Activated naive CD4-positive, alpha-beta T cell treated with anti-CD3 and anti-CD28 coated beads, Interleukin-2, amount 50 U/mL, for 72 hours (primary cell): ENCODE results near the gene LMOD1. TPM values are rescaled to one million over a fixed set of nuclear protein-coding genes. Genes with fewer than 3 reads are reported as not detected.
A peak's percentile ranks its signal among the peaks of the same experiment; 100 is the strongest.
"Not testable (repeated sequence)": the region's sequence is repeated elsewhere in the genome, so short reads cannot be mapped to it uniquely, and the experiment has no call there.

ENCODE experiments used
- ATAC-seq, 2 donors: fragments of 150-1000 bp; cut with Tn5 transposase; 2 replicates each; pipeline ENCODE4 v1.10.0; 2021; ENCODE audit warnings: mild to moderate bottlenecking in 2 of 2, moderate library complexity in 2 of 2
- DNase-seq, 2 donors: peaks; one replicate each; pipeline ENCODE4 v3.0.0; 2021 to 2022; ENCODE audit warnings: low spot score in 2 of 2
- H3K27ac Mint-ChIP-seq, 2 donors: one replicate each; pipeline ENCODE4 v1.8.0; 2022; ENCODE audit warnings: mild to moderate bottlenecking in 2 of 2, mixed read lengths in 2 of 2
- H3K36me3 Mint-ChIP-seq, 2 donors: one replicate each; pipeline ENCODE4 v1.8.0; 2022; ENCODE audit warnings: mixed read lengths in 2 of 2
- H3K9me3 Mint-ChIP-seq, 2 donors: one replicate each; pipeline ENCODE4 v1.8.0; 2022; ENCODE audit warnings: mixed read lengths in 2 of 2
- total RNA-seq, 2 donors: library from RNA; stranded (reverse); gene quantifications; one replicate each; pipeline ENCODE4 v1.2.3, GENCODE V29; 2022

The LMOD1 gene
- total RNA-seq, 2 donors from 2014 or later = not detected

GRCh38 chr1:201955729-201956143, 9.4 kb upstream of the LMOD1 start:
- peak overlapping the region; percentile 98 to 99 for H3K27ac Mint-ChIP-seq
- H3K9me3 Mint-ChIP-seq = no peaks in the 10 kb centered on the region
- ATAC-seq (peak; percentile 55 to 69), DNase-seq (no peak)
- peaks cover 15 to 16% of the 10 kb centered on the region in 2 donors for H3K36me3 Mint-ChIP-seq

- peak; percentile 99 to 100 for ATAC-seq
- peaks cover 15 to 16% of the 10 kb centered on the region in 2 donors for H3K36me3 Mint-ChIP-seq
These were observed 8.8 kb upstream of the LMOD1 start, which contains the start of gene TIMM17A for GRCh38 chr1:201955009-201955728. TIMM17A (plus strand) TSS chr1:201955503; CDS start chr1:201955527, 24 bp downstream.

GRCh38 chr1:201954263-201955008, 8.1 kb upstream of the LMOD1 start:
- Mint-ChIP-seq H3K27ac (peak overlapping the region; percentile 98 to 99), H3K36me3 (peaks cover 15 to 16% of the 10 kb centered on the region in 2 donors), H3K9me3 (no peaks in the 10 kb centered on the region)
- no peak for ATAC-seq
- no peak for DNase-seq

More at GRCh38 chr1:201955009-201955728, 8.8 kb upstream of the LMOD1 start, which contains the start of gene TIMM17A:
- Mint-ChIP-seq H3K27ac (peak within 1 kb of the TSS; percentile 98 to 99), H3K9me3 (no peaks in the 10 kb centered on the region)
- DNase-seq = peak; percentile 92 to 97

GRCh38 chr1:201949491-201949890, 3.1 kb upstream of the LMOD1 start:
- Mint-ChIP-seq H3K36me3 (peaks cover 3 to 13% of the 10 kb centered on the region in 2 donors), H3K9me3 (no peaks in the 10 kb centered on the region), H3K27ac (no peak overlapping the region)
- no peak for DNase-seq
- no peak for ATAC-seq

- ATAC-seq = no peak
These were observed 1.3 kb upstream of the LMOD1 start for GRCh38 chr1:201947697-201948008.

GRCh38 chr1:201945863-201946223, 505 bp downstream of the LMOD1 start:
- no peaks in the 10 kb centered on the region for H3K9me3 Mint-ChIP-seq
- DNase-seq = no peak
- peaks cover 0 to 10% of the 10 kb centered on the region in 2 donors for H3K36me3 Mint-ChIP-seq
- H3K27ac Mint-ChIP-seq = no peak overlapping the region
- no peak for ATAC-seq

More at GRCh38 chr1:201947697-201948008, 1.3 kb upstream of the LMOD1 start:
- Mint-ChIP-seq H3K27ac (no peak overlapping the region), H3K9me3 (no peaks in the 10 kb centered on the region), H3K36me3 (peaks cover 0 to 10% of the 10 kb centered on the region in 2 donors)
- no peak for DNase-seq

- Mint-ChIP-seq H3K9me3 (no peaks in the 10 kb centered on the region), H3K36me3 (peaks cover 0 to 10% of the 10 kb centered on the region in 2 donors), H3K27ac (no peak overlapping the region)
- DNase-seq (no peak), ATAC-seq (no peak)
These were observed 1.2 kb downstream of the LMOD1 start for GRCh38 chr1:201945157-201945556.

- Mint-ChIP-seq H3K36me3 (peaks cover 0 to 10% of the 10 kb centered on the region in 2 donors), H3K9me3 (no peaks in the 10 kb centered on the region), H3K27ac (no peak overlapping the region)
- ATAC-seq (no peak), DNase-seq (no peak)
These were observed 1.7 kb downstream of the LMOD1 start for GRCh38 chr1:201944639-201945038.

- Mint-ChIP-seq H3K36me3 (peaks cover 0 to 10% of the 10 kb centered on the region in 2 donors), H3K9me3 (no peaks in the 10 kb centered on the region), H3K27ac (no peak overlapping the region)
- no peak for DNase-seq
- ATAC-seq = no peak
These were observed 2.3 kb downstream of the LMOD1 start for GRCh38 chr1:201944002-201944401.

- H3K36me3 Mint-ChIP-seq = peaks cover 0 to 10% of the 10 kb centered on the region in 2 donors
- H3K27ac Mint-ChIP-seq = no peak overlapping the region
- ATAC-seq (no peak), DNase-seq (no peak)
- no peaks in the 10 kb centered on the region for H3K9me3 Mint-ChIP-seq
These were observed 4.2 kb downstream of the LMOD1 start for GRCh38 chr1:201942129-201942495.

- DNase-seq = no peak
- Mint-ChIP-seq H3K9me3 (no peaks in the 10 kb centered on the region), H3K36me3 (peaks cover 0 to 6% of the 10 kb centered on the region in 2 donors), H3K27ac (no peak overlapping the region)
- ATAC-seq = no peak
These were observed 4.8 kb downstream of the LMOD1 start for GRCh38 chr1:201941420-201942128.

GRCh38 chr1:201940316-201940715, 6.0 kb downstream of the LMOD1 start:
- not testable (repeated sequence) for DNase-seq, H3K36me3 Mint-ChIP-seq, H3K9me3 Mint-ChIP-seq, ATAC-seq
- H3K27ac Mint-ChIP-seq = peak overlapping the region in 1 of 2 donors; percentile 4

GRCh38 chr1:201939574-201939973, 6.8 kb downstream of the LMOD1 start:
- H3K27ac Mint-ChIP-seq = peak overlapping the region in 1 of 2 donors; percentile 4
- ATAC-seq (no peak), DNase-seq (no peak)
- H3K36me3 Mint-ChIP-seq = no peaks in the 10 kb centered on the region
- H3K9me3 Mint-ChIP-seq = no peaks in the 10 kb centered on the region

- ATAC-seq = no peak
- no peak for DNase-seq
- H3K9me3 Mint-ChIP-seq = no peaks in the 10 kb centered on the region
These were observed 7.2 kb downstream of the LMOD1 start for GRCh38 chr1:201939148-201939547.

GRCh38 chr1:201938440-201939035, 7.8 kb downstream of the LMOD1 start:
- Mint-ChIP-seq H3K36me3 (no peaks in the 10 kb centered on the region), H3K9me3 (no peaks in the 10 kb centered on the region), H3K27ac (no peak overlapping the region)
- no peak for ATAC-seq
- no peak for DNase-seq

More at GRCh38 chr1:201939148-201939547, 7.2 kb downstream of the LMOD1 start:
- H3K36me3 Mint-ChIP-seq = no peaks in the 10 kb centered on the region
- peak overlapping the region in 1 of 2 donors; percentile 4 for H3K27ac Mint-ChIP-seq

GRCh38 chr1:201937624-201938213, 8.6 kb downstream of the LMOD1 start:
- Mint-ChIP-seq H3K36me3 (no peaks in the 10 kb centered on the region), H3K9me3 (no peaks in the 10 kb centered on the region), H3K27ac (no peak overlapping the region)
- no peak for ATAC-seq
- no peak for DNase-seq
